Liver (tissue), 9 donors: ENCODE measurements around the gene CEP85L. TPM values are rescaled to one million over a fixed set of nuclear protein-coding genes. Genes with fewer than 3 reads are reported as not detected.

Experiments
- DNase-seq: peaks from one replicate; pipeline ENCODE4 v3.0.0-alpha.2; 2017; ENCODE audit warnings: low spot score
- H3K27ac ChIP-seq, 2 donors: one replicate each; pipeline ENCODE4 v1.7.0; 2013; ENCODE audit warnings: inconsistent platforms in 2 of 2, low read length in 2 of 2, control low read depth in 1 of 2, low read depth in 1 of 2, mild to moderate bottlenecking in 1 of 2
- H3K27me3 ChIP-seq, 4 donors: one replicate each; pipeline versions ENCODE4 v1.6.1 to v1.7.0; 2013; ENCODE audit warnings: low read length in 3 of 4, inconsistent platforms in 1 of 4, mild to moderate bottlenecking in 1 of 4, moderate library complexity in 1 of 4; ENCODE audit not compliant: control insufficient read depth in 4 of 4, insufficient read depth in 4 of 4
- H3K36me3 ChIP-seq, 4 donors: one replicate each; pipeline versions ENCODE4 v1.6.1 to v1.7.0; 2013; ENCODE audit warnings: low read length in 3 of 4, mild to moderate bottlenecking in 3 of 4, low read depth in 1 of 4, moderate library complexity in 1 of 4; ENCODE audit not compliant: control insufficient read depth in 4 of 4, insufficient read depth in 3 of 4
- H3K4me1 ChIP-seq, 4 donors: one replicate each; pipeline versions ENCODE4 v1.6.1 to v1.7.0; 2013; ENCODE audit warnings: low read length in 3 of 4, mild to moderate bottlenecking in 3 of 4, moderate library complexity in 1 of 4; ENCODE audit not compliant: control insufficient read depth in 4 of 4, insufficient read depth in 4 of 4
- H3K4me3 ChIP-seq, 3 donors: one replicate each; pipeline versions ENCODE4 v1.6.1 to v1.7.0; 2013; ENCODE audit warnings: low read length in 3 of 3, control low read depth in 1 of 3, low read depth in 1 of 3, mild to moderate bottlenecking in 1 of 3
- H3K9ac ChIP-seq, 2 donors: one replicate each; pipeline ENCODE4 v1.7.0; 2013; ENCODE audit warnings: low read length in 2 of 2, mild to moderate bottlenecking in 2 of 2, moderate library complexity in 2 of 2, control low read depth in 1 of 2, low read depth in 1 of 2
- H3K9me3 ChIP-seq, 4 donors: one replicate each; pipeline versions ENCODE4 v1.6.1 to v1.7.0; 2013; ENCODE audit warnings: low read length in 3 of 4; ENCODE audit not compliant: control insufficient read depth in 4 of 4
- ATF3 ChIP-seq: IDR thresholded peaks from 2 replicates; pipeline ENCODE4 v1.6.1; 2016; ENCODE audit warnings: antibody characterized with exemption
- EGR1 ChIP-seq, 2 donors: IDR thresholded peaks; 2 replicates each; pipeline ENCODE4 v1.6.1; 2016 to 2018; ENCODE audit warnings: antibody characterized with exemption in 2 of 2, low read depth in 2 of 2
- FOXA1 ChIP-seq: IDR thresholded peaks from 2 replicates; pipeline ENCODE4 v1.6.1; 2016; ENCODE audit warnings: antibody characterized with exemption
- FOXA2 ChIP-seq: IDR thresholded peaks from 2 replicates; pipeline ENCODE4 v1.6.1; 2016; ENCODE audit warnings: antibody characterized with exemption
- GABPA ChIP-seq, 2 donors: IDR thresholded peaks in 1 of 2; conservative IDR thresholded peaks in 1 of 2; 2 replicates each; pipeline ENCODE4 v1.6.1; 2016; ENCODE audit warnings: antibody characterized with exemption in 2 of 2, mild to moderate bottlenecking in 1 of 2, moderate library complexity in 1 of 2
- HNF4A ChIP-seq, 2 donors: conservative IDR thresholded peaks; 2 replicates each; pipeline ENCODE4 v1.6.1; 2016; ENCODE audit warnings: antibody characterized with exemption in 2 of 2, mild to moderate bottlenecking in 2 of 2
- HNF4G ChIP-seq: IDR thresholded peaks from 2 replicates; pipeline ENCODE4 v1.6.1; 2016; ENCODE audit warnings: antibody characterized with exemption
- JUND ChIP-seq, 2 donors: IDR thresholded peaks; 2 replicates each; pipeline ENCODE4 v1.6.1; 2016; ENCODE audit warnings: antibody characterized with exemption in 2 of 2
- NR2F2 ChIP-seq: IDR thresholded peaks from 2 replicates; pipeline ENCODE4 v1.6.1; 2016; ENCODE audit warnings: antibody characterized with exemption
- RAD21 ChIP-seq, 2 donors: IDR thresholded peaks; 2 replicates each; pipeline ENCODE4 v1.6.1; 2016; ENCODE audit warnings: antibody characterized with exemption in 2 of 2, mild to moderate bottlenecking in 2 of 2
- REST ChIP-seq: IDR thresholded peaks from 2 replicates; pipeline ENCODE4 v1.6.1; 2016; ENCODE audit warnings: antibody characterized with exemption, mild to moderate bottlenecking
- RXRA ChIP-seq, 2 donors: IDR thresholded peaks; 2 replicates each; pipeline ENCODE4 v1.6.1; 2017 to 2018; ENCODE audit warnings: antibody characterized with exemption in 2 of 2, mild to moderate bottlenecking in 1 of 2
- SP1 ChIP-seq: IDR thresholded peaks from 2 replicates; pipeline ENCODE4 v1.6.1; 2018; ENCODE audit warnings: antibody characterized with exemption, mild to moderate bottlenecking
- TAF1 ChIP-seq: conservative IDR thresholded peaks from 2 replicates; pipeline ENCODE4 v1.6.1; 2016; ENCODE audit warnings: antibody characterized with exemption, mild to moderate bottlenecking
- YY1 ChIP-seq: IDR thresholded peaks from 2 replicates; pipeline ENCODE4 v1.6.1; 2016; ENCODE audit warnings: antibody characterized with exemption, mild to moderate bottlenecking
- ZBTB33 ChIP-seq: IDR thresholded peaks from 2 replicates; pipeline ENCODE4 v1.6.1; 2016; ENCODE audit warnings: antibody characterized with exemption
- WGBS: extraction: QIAGEN DNeasy Blood & Tissue Kit; methylation state at CpG from one replicate; pipeline ENCODE4 v1.1.7; 2013; 5-methylcytosine and 5-hydroxymethylcytosine counted together
- polyA plus RNA-seq, 2 donors: library from polyadenylated mRNA; stranded (reverse) in 1 of 2; unstranded in 1 of 2; fragments of 200-250 nt in 1 of 2; fragments of >200 nt in 1 of 2; fragmentation: Nextera tagmentation in 1 of 2; extraction: Ambion mirVana in 1 of 2; gene quantifications; one replicate each; pipeline versions ENCODE4 v1.2.1 to v1.2.3, GENCODE V29; 2013 to 2015
- total RNA-seq, 2 donors: library from RNA; depleted of rRNA; stranded (reverse); fragments of >200 nt; gene quantifications; one replicate each; pipeline ENCODE4 v1.2.3, GENCODE V29; 2014
- TF ChIP-seq, protein P1 (sequence below): IDR thresholded peaks from 2 replicates; pipeline ENCODE4 v1.6.1; 2016; ENCODE audit warnings: antibody characterized with exemption
- TF ChIP-seq, protein P2 (sequence below): fragments of 150-350 bp; IDR thresholded peaks from 2 replicates; pipeline ENCODE4 v1.5.1; 2017; ENCODE audit warnings: improper control_type of control experiment, low read depth, low read length; ENCODE audit not compliant: missing input control
- donor health status: healthy.
- donor health status: healthy.
- donor health status: healthy.
- donor health status: healthy.
- donor health status: healthy.

Gene CEP85L
- total and polyA plus RNA-seq, 4 donors: 0.40 to 6.4 (median 2.3) TPM

- TF ChIP-seq ZBTB33: no peak
- TF ChIP-seq RXRA (IDR thresholded peaks at IDR 0.05): no peak
- TF ChIP-seq GABPA (IDR thresholded peaks at IDR 0.05 in 1 of 2, conservative IDR thresholded peaks at IDR 0.05 in 1 of 2): no peak
- TF ChIP-seq EGR1 (IDR thresholded peaks at IDR 0.05; ENCODE audit: low read depth in 2 of 2): no peak
Measured at GRCh38 chr6:118630923-118631322, 20.5 kb downstream of the CEP85L start (continued).

- WGBS: 72% methylated on average over 1 of the region's 1 CpG
- Histone ChIP-seq H3K9ac (no peak overlapping the region), H3K4me3 (no peak overlapping the region), H3K36me3 (no peaks in the 10 kb centered on the region), H3K27ac (no peak overlapping the region), H3K4me1 (no peaks in the 10 kb centered on the region), H3K9me3 (no peaks in the 10 kb centered on the region), H3K27me3 (no peaks in the 10 kb centered on the region)
- TF ChIP-seq RAD21 (IDR thresholded peaks at IDR 0.05): no peak
- DNase-seq: no peak
Measured at GRCh38 chr6:118630067-118630466, 21.3 kb downstream of the CEP85L start.

DNA sequence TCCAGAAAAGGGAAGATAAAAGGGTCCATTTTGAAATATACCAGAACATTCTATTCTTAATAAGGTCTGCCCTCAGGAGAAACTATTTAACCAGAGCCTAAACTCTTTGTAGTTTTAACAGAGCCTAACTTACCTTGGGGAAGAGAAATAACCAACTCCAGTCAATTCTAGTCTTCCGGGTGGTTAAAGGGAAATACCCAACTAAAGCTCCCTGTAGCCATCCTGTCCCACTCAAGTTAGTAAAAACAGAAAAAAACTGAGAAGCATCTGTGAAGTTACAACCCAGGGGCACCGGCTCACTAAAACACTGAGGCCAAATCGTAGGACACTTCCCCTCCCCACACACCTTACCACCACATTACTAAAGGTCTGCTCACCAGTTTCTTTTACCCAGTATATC is 23.7 kb downstream of the CEP85L start:
- TF ChIP-seq FOXA1: no peak
- no peak for TF ChIP-seq JUND (IDR thresholded peaks at IDR 0.05)
- TF ChIP-seq HNF4A (conservative IDR thresholded peaks at IDR 0.05): no peak
- no peak for TF ChIP-seq REST
- no peak for TF ChIP-seq YY1
- TF ChIP-seq RAD21 (IDR thresholded peaks at IDR 0.05): no peak
- no peak for TF ChIP-seq ATF3
- TF ChIP-seq, protein P1, sequence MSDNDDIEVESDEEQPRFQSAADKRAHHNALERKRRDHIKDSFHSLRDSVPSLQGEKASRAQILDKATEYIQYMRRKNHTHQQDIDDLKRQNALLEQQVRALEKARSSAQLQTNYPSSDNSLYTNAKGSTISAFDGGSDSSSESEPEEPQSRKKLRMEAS: no peak
- TF ChIP-seq ZBTB33: no peak
- TF ChIP-seq SP1: no peak
- TF ChIP-seq FOXA2: no peak
- no peak for TF ChIP-seq EGR1 (IDR thresholded peaks at IDR 0.05; ENCODE audit: low read depth in 2 of 2)
- TF ChIP-seq GABPA (IDR thresholded peaks at IDR 0.05 in 1 of 2, conservative IDR thresholded peaks at IDR 0.05 in 1 of 2): no peak
- no peak for TF ChIP-seq TAF1
- no peak for TF ChIP-seq RXRA (IDR thresholded peaks at IDR 0.05)
- TF ChIP-seq, protein P2, sequence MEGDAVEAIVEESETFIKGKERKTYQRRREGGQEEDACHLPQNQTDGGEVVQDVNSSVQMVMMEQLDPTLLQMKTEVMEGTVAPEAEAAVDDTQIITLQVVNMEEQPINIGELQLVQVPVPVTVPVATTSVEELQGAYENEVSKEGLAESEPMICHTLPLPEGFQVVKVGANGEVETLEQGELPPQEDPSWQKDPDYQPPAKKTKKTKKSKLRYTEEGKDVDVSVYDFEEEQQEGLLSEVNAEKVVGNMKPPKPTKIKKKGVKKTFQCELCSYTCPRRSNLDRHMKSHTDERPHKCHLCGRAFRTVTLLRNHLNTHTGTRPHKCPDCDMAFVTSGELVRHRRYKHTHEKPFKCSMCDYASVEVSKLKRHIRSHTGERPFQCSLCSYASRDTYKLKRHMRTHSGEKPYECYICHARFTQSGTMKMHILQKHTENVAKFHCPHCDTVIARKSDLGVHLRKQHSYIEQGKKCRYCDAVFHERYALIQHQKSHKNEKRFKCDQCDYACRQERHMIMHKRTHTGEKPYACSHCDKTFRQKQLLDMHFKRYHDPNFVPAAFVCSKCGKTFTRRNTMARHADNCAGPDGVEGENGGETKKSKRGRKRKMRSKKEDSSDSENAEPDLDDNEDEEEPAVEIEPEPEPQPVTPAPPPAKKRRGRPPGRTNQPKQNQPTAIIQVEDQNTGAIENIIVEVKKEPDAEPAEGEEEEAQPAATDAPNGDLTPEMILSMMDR: no peak
- TF ChIP-seq NR2F2: no peak
- TF ChIP-seq HNF4G: no peak
- H3K4me1 ChIP-seq: no peaks in the 10 kb centered on the region
- no peak for DNase-seq
- no peaks in the 10 kb centered on the region for H3K9me3 ChIP-seq
- no peaks in the 10 kb centered on the region for H3K36me3 ChIP-seq
- H3K4me3 ChIP-seq: no peak overlapping the region
- WGBS: 93% methylated on average over 3 of the region's 3 CpGs
- H3K9ac ChIP-seq: no peak overlapping the region
- H3K27me3 ChIP-seq: no peaks in the 10 kb centered on the region
- no peak overlapping the region for H3K27ac ChIP-seq
